ENCODE results near the gene PTTG1. TPM values are rescaled to one million over a fixed set of nuclear protein-coding genes. Genes with fewer than 3 reads are reported as not detected.

Gene PTTG1
- total RNA-seq, 1 donor from 2014 or later = 146 TPM

GRCh38 chr5:160395111-160395510 is 26.5 kb upstream of the PTTG1 start:
- Mint-ChIP-seq H3K36me3 (ENCODE audit: low read depth) (peaks cover 2% of the 10 kb centered on the region), H3K9me3 (no peaks in the 10 kb centered on the region), H3K27me3 (ENCODE audit: low read depth) (no peaks in the 10 kb centered on the region), H3K4me1 (ENCODE audit: low read depth) (peaks cover 11% of the 10 kb centered on the region), H3K27ac (no peak overlapping the region), H3K4me3 (ENCODE audit: low read depth) (no peak overlapping the region)
- intact Hi-C loops (cut with micrococcal nuclease) = no loop called here
- no peak for DNase-seq (ENCODE audit: low spot score)

GRCh38 chr5:160397492-160397891 is 24.2 kb upstream of the PTTG1 start:
- H3K4me3 Mint-ChIP-seq (ENCODE audit: low read depth) = no peak overlapping the region
- no peaks in the 10 kb centered on the region for H3K9me3 Mint-ChIP-seq
- H3K27ac Mint-ChIP-seq = no peak overlapping the region
- no peaks in the 10 kb centered on the region for H3K27me3 Mint-ChIP-seq (ENCODE audit: low read depth)
- DNase-seq (ENCODE audit: low spot score) = no peak
- peaks cover 15% of the 10 kb centered on the region for H3K4me1 Mint-ChIP-seq (ENCODE audit: low read depth)
- intact Hi-C loops (cut with micrococcal nuclease) = no loop called here
- H3K36me3 Mint-ChIP-seq (ENCODE audit: low read depth) = peaks cover 7% of the 10 kb centered on the region

GRCh38 chr5:160398806-160399205 is 22.8 kb upstream of the PTTG1 start:
- H3K4me3 Mint-ChIP-seq (ENCODE audit: low read depth) = peak overlapping the region; percentile 90
- peaks cover 15% of the 10 kb centered on the region for H3K4me1 Mint-ChIP-seq (ENCODE audit: low read depth)
- no peaks in the 10 kb centered on the region for H3K27me3 Mint-ChIP-seq (ENCODE audit: low read depth)
- peaks cover 14% of the 10 kb centered on the region for H3K36me3 Mint-ChIP-seq (ENCODE audit: low read depth)
- no peaks in the 10 kb centered on the region for H3K9me3 Mint-ChIP-seq
- no peak overlapping the region for H3K27ac Mint-ChIP-seq
- no peak for DNase-seq (ENCODE audit: low spot score)
- intact Hi-C loops (cut with micrococcal nuclease) = loop anchor here (1.0 kb wide), 2 partner anchors 20 to 280 kb away; partner anchors contain the start of genes PWWP2A and SLU7

GRCh38 chr5:160399402-160400353 is 22.0 kb upstream of the PTTG1 start, which contains the start of gene FAM200C:
Gene FAM200C, minus strand, starts transcription at chr5:160400054. Its CDS starts 4,564 bp downstream, at chr5:160395490.
- peak within 1 kb of the TSS; percentile 54 for H3K27ac Mint-ChIP-seq
- H3K9me3 Mint-ChIP-seq = no peaks in the 10 kb centered on the region
- H3K36me3 Mint-ChIP-seq (ENCODE audit: low read depth) = peaks cover 21% of the 10 kb centered on the region
- H3K4me1 Mint-ChIP-seq (ENCODE audit: low read depth) = peaks cover 15% of the 10 kb centered on the region
- no peaks in the 10 kb centered on the region for H3K27me3 Mint-ChIP-seq (ENCODE audit: low read depth)
- peak within 1 kb of the TSS; percentile 90 for H3K4me3 Mint-ChIP-seq (ENCODE audit: low read depth)
- DNase-seq (ENCODE audit: low spot score) = peak; percentile 74
- intact Hi-C loops (cut with micrococcal nuclease) = loop anchor here (1.0 kb wide), 2 partner anchors 20 to 280 kb away; partner anchors contain the start of genes PWWP2A and SLU7

GRCh38 chr5:160418561-160419457 is 2.8 kb upstream of the PTTG1 start, which contains the start of gene SLU7:
Gene SLU7, minus strand, starts transcription at chr5:160419081. Its CDS starts 3,787 bp downstream, at chr5:160415294.
- Mint-ChIP-seq H3K4me3 (ENCODE audit: low read depth) (peak within 1 kb of the TSS; percentile 96), H3K9me3 (no peaks in the 10 kb centered on the region), H3K36me3 (ENCODE audit: low read depth) (peaks cover 43% of the 10 kb centered on the region), H3K27me3 (ENCODE audit: low read depth) (no peaks in the 10 kb centered on the region), H3K4me1 (ENCODE audit: low read depth) (peaks cover 56% of the 10 kb centered on the region), H3K27ac (peak within 1 kb of the TSS; percentile 93)
- intact Hi-C loops (cut with micrococcal nuclease) = loop anchor here (1.0 kb wide), 4 partner anchors 20 to 300 kb away; partner anchors contain the start of gene PWWP2A
- peak; percentile 91 for DNase-seq (ENCODE audit: low spot score)

GRCh38 chr5:160419458-160420330 is 2.0 kb upstream of the PTTG1 start:
- H3K9me3 Mint-ChIP-seq = no peaks in the 10 kb centered on the region
- no peaks in the 10 kb centered on the region for H3K27me3 Mint-ChIP-seq (ENCODE audit: low read depth)
- peak overlapping the region; percentile 93 for H3K27ac Mint-ChIP-seq
- intact Hi-C loops (cut with micrococcal nuclease) = loop anchor here (1.0 kb wide), 4 partner anchors 20 to 300 kb away; partner anchors contain the start of gene PWWP2A
- peaks cover 50% of the 10 kb centered on the region for H3K36me3 Mint-ChIP-seq (ENCODE audit: low read depth)
- H3K4me3 Mint-ChIP-seq (ENCODE audit: low read depth) = peak overlapping the region; percentile 96
- peaks cover 65% of the 10 kb centered on the region for H3K4me1 Mint-ChIP-seq (ENCODE audit: low read depth)
- no peak for DNase-seq (ENCODE audit: low spot score)

- peaks cover 50% of the 10 kb centered on the region for H3K36me3 Mint-ChIP-seq (ENCODE audit: low read depth)
- no peaks in the 10 kb centered on the region for H3K9me3 Mint-ChIP-seq
- H3K4me1 Mint-ChIP-seq (ENCODE audit: low read depth) = peaks cover 70% of the 10 kb centered on the region
- peak overlapping the region; percentile 93 for H3K27ac Mint-ChIP-seq
- DNase-seq (ENCODE audit: low spot score) = no peak
- peak overlapping the region; percentile 96 for H3K4me3 Mint-ChIP-seq (ENCODE audit: low read depth)
- intact Hi-C loops (cut with micrococcal nuclease) = no loop called here
- H3K27me3 Mint-ChIP-seq (ENCODE audit: low read depth) = no peaks in the 10 kb centered on the region
Measured at GRCh38 chr5:160420331-160420610, 1.4 kb upstream of the PTTG1 start.

- peaks cover 63% of the 10 kb centered on the region for H3K4me1 Mint-ChIP-seq (ENCODE audit: low read depth)
- H3K27ac Mint-ChIP-seq = peak overlapping the region; percentile 34
- peak overlapping the region; percentile 96 for H3K4me3 Mint-ChIP-seq (ENCODE audit: low read depth)
Measured at GRCh38 chr5:160423099-160423498, 1.4 kb downstream of the PTTG1 start.

GRCh38 chr5:160427607-160428006 is 6.0 kb downstream of the PTTG1 start:
- H3K27me3 Mint-ChIP-seq (ENCODE audit: low read depth) = no peaks in the 10 kb centered on the region
- no peak overlapping the region for H3K27ac Mint-ChIP-seq
- H3K9me3 Mint-ChIP-seq = no peaks in the 10 kb centered on the region
- no peak for DNase-seq (ENCODE audit: low spot score)
- intact Hi-C loops (cut with micrococcal nuclease) = no loop called here
- H3K36me3 Mint-ChIP-seq (ENCODE audit: low read depth) = peaks cover 67% of the 10 kb centered on the region
- no peak overlapping the region for H3K4me3 Mint-ChIP-seq (ENCODE audit: low read depth)
- H3K4me1 Mint-ChIP-seq (ENCODE audit: low read depth) = peaks cover 34% of the 10 kb centered on the region

More at GRCh38 chr5:160423099-160423498, 1.4 kb downstream of the PTTG1 start:
- DNase-seq (ENCODE audit: low spot score) = no peak
- intact Hi-C loops (cut with micrococcal nuclease) = no loop called here
- Mint-ChIP-seq H3K27me3 (ENCODE audit: low read depth) (no peaks in the 10 kb centered on the region), H3K36me3 (ENCODE audit: low read depth) (peaks cover 52% of the 10 kb centered on the region), H3K9me3 (no peaks in the 10 kb centered on the region)

- peaks cover 34% of the 10 kb centered on the region for H3K36me3 Mint-ChIP-seq (ENCODE audit: low read depth)
- no peak overlapping the region for H3K4me3 Mint-ChIP-seq (ENCODE audit: low read depth)
- peaks cover 22% of the 10 kb centered on the region for H3K4me1 Mint-ChIP-seq (ENCODE audit: low read depth)
- H3K27ac Mint-ChIP-seq = no peak overlapping the region
- DNase-seq (ENCODE audit: low spot score) = no peak
- H3K9me3 Mint-ChIP-seq = no peaks in the 10 kb centered on the region
- no peaks in the 10 kb centered on the region for H3K27me3 Mint-ChIP-seq (ENCODE audit: low read depth)
- intact Hi-C loops (cut with micrococcal nuclease) = loop anchor here (10.0 kb wide), 2 partner anchors 413 to 1113 kb away; partner anchors contain the start of gene GABRB2
Measured at GRCh38 chr5:160432196-160432595, 10.5 kb downstream of the PTTG1 start.

- Mint-ChIP-seq H3K27me3 (ENCODE audit: low read depth) (no peaks in the 10 kb centered on the region), H3K36me3 (ENCODE audit: low read depth) (peaks cover 28% of the 10 kb centered on the region), H3K4me1 (ENCODE audit: low read depth) (peaks cover 19% of the 10 kb centered on the region), H3K4me3 (ENCODE audit: low read depth) (no peak overlapping the region), H3K9me3 (no peaks in the 10 kb centered on the region), H3K27ac (no peak overlapping the region)
- DNase-seq (ENCODE audit: low spot score) = no peak
- intact Hi-C loops (cut with micrococcal nuclease) = loop anchor here (10.0 kb wide), 2 partner anchors 412 to 1112 kb away; partner anchors contain the start of gene GABRB2
Measured at GRCh38 chr5:160432787-160433186, 11.1 kb downstream of the PTTG1 start.
